NCI-H2081 (cell line): Measurements from ENCODE around the gene RAB17.
"Not testable (repeated sequence)": the region's sequence is repeated elsewhere in the genome, so short reads cannot be mapped to it uniquely, and the experiment has no call there.

Experiments used
- DNase-seq, 2 experiments: peaks; one replicate each; lab custom pipeline; 2025; lab: John Stamatoyannopoulos, UW

Gene RAB17

DNA sequence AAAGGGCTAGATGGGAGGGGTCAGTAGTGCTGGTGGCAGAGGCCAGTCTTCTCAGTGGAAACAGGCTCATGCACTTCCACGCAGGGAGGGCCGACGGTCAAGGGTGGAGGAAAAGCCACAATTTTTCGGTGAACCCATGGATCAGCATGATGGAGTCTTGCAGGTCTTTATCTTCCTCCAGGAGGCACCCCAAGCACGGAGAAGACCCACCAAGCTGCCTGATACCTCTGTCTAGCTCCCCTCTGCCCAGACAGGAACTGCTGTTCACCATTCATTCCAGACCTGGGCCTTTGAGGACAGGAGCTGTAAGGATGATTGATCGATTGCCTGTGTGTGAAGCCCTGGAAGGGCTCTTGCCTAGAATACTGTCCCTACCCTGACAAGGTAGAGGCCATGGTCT lies 34.0 kb upstream of the RAB17 start:
- DNase-seq = no peak

GRCh38 chr2:237623428-237624403 lies 33.2 kb upstream of the RAB17 start:
- no peak for DNase-seq

GRCh38 chr2:237618449-237618848 lies 27.9 kb upstream of the RAB17 start:
- no peak for DNase-seq

- DNase-seq = no peak
These were observed 27.1 kb upstream of the RAB17 start for GRCh38 chr2:237617587-237617982.

GRCh38 chr2:237616734-237617586 lies 26.4 kb upstream of the RAB17 start:
- DNase-seq = no peak

DNA sequence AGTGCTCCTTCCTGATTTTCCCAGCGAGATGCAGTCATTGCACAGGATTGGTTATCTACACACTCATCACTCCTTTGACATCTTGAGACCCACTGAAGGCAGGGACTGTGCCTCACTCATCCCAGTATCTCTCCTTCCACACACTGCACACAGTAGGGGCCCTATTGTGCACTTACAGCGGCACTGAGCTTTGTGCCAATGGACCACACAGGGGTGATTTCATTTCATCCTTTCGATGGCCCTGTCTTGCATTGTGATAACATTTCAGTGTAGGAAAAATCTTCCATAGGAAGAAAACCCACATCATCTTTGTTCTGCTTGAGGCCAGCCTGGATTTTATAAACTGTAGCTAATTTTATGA lies 25.8 kb upstream of the RAB17 start:
- no peak for DNase-seq

DNA sequence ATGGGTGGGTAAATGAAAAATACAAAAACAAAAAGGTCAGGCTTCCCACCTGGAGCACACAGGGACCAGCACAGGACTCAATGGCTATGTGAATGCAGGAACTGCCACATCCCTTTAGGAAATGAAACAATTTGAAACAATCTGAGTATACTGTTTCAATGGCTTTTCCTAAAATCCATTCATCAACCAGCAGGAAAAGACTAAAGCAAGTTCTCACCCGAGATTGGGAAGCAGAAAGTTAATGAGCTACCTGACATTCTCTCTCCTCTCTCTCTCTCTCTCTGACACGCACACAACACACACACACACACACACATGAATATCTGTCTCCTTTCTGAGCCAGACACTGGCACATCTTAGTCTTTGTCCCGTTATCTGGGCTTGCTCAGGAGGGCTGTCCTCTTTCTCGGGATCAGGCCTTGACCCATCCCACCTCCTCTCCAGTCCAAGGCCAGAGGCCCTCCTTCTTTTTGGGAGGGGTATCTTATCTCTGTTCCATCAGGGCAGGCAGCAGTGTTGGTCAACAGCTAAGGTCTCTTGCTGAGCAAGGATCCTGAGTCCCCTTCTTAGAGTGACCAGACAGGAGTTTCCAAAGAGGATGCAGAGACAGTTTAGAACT lies 25.2 kb upstream of the RAB17 start:
- no peak for DNase-seq

- no peak for DNase-seq
These were observed 23.7 kb upstream of the RAB17 start for GRCh38 chr2:237614151-237614720.

DNA sequence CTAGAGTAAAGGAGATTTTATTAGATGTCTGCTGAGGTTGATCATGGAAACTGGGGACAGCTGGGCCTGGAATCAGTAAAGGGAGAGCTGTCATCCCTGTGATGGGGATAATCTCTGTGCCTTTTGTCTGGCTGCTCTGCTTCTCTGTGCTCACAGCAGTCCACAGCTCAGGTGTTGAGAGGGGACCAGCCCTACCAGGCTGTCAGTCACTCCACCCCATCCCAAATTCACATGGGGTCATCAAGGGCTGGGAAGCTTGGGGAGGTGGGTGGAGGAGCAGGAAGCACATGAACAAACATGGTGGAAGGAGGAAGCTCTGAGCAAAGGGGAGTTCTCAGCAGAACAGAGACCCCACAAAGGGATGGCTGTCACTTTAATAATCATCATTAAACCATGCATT lies 23.1 kb upstream of the RAB17 start:
- no peak for DNase-seq

GRCh38 chr2:237612527-237613357 lies 22.2 kb upstream of the RAB17 start:
- no peak for DNase-seq

GRCh38 chr2:237606522-237606921 lies 16.0 kb upstream of the RAB17 start:
- not testable (repeated sequence) for DNase-seq

DNA sequence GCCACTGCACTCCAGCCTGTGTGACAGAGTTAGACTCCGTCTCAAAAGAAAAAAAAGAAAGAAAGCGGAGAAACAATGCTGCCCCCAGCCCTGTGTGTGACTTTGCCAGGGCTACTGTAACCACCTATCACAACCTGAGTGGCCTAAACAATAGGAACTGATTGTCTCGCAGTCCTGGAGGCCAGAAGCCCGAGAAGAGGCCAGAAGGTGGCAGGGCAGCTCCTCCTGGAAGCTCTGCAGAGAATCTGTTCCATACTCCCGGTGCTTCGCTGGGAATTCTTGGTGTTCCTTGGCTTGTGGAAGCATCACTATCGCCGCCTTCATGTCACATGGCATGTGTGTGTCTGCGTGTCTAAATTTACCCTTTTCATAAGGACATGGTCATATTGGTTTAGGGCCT lies 14.4 kb upstream of the RAB17 start:
- DNase-seq = no peak

DNA sequence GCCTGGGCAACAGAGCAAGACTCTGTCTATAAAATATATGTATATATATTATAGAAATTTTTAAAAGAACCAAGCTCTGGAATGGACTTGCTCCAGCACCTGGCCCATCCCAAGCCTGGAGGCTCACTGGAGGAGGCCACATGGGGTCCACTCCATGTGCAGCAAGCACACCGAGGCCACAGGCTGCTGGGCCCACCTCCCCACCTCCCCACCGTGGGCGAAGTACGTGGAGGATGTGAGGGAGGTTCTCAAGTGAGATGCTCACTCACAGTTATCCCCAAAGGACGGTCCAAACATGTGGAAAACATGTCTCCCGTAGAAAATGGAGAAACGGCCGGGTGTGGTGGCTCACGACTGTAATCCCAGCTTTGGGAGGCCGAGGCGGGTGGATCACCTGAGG lies 13.9 kb upstream of the RAB17 start:
- DNase-seq = no peak

DNA sequence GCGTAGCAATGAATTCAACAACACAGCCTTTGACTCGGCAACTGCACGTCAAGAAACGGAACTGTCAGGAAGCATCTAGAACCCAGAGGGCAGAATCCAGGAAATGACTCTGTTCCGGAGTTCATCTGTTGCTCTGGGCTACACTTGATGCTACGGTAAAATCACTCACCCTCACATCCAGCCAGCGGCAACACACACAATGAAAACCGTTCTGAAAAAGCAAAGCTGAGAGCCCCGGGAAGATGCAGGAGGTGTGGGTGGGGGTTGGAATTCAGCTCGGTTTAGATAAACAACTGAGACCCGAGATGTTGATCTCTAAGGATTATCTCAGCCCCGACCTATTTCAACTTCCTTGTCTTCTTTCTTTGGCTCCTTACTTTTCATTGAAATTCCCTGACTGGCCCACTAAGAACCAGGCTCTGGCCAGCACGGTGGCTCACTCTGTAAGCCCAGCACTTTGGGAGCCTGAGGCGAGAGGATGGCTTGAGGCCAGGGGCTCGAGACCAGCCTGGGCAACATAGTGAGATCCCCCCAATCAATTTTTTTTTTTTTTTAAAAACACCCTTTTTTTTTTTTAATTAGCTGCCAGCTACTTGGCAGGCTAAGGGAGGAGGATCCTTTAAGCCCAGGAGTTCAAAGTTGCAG lies 13.3 kb upstream of the RAB17 start:
- no peak for DNase-seq

- no peak for DNase-seq
These were observed 12.6 kb upstream of the RAB17 start for GRCh38 chr2:237603049-237603717.

- no peak for DNase-seq
These were observed 11.9 kb upstream of the RAB17 start for GRCh38 chr2:237602409-237602808.

DNA sequence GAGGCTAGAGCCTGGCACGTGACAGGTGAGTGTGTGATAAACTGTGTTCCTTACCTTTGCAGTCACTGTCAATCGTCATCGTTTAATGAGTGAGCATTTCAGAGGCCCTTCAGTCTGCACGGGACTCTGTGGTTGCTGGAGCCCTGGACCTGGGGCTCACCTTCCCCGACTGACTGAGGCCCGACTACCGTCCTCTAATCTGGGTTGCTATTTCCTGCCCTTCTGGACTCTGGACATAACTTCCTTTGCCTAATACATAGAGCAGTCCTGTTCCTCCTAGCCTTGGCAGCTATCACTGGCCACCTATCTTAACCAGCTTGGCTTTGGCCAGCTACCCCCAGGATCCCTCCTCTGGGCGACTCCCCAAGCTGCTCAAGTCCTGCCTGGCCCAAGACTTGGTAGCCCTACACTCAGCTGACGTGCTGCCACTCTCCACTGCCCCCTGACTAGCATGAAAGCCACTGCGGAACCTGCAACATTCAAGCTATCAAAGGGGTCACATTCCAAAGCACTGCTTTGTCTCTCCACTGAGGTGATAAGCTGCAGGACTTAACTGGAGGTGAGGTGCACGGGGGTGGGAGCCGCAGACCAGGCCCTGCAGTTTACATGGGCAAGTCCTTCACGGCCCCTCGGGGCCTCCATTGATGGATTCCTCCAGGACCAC lies 11.1 kb upstream of the RAB17 start:
- DNase-seq = no peak

DNA sequence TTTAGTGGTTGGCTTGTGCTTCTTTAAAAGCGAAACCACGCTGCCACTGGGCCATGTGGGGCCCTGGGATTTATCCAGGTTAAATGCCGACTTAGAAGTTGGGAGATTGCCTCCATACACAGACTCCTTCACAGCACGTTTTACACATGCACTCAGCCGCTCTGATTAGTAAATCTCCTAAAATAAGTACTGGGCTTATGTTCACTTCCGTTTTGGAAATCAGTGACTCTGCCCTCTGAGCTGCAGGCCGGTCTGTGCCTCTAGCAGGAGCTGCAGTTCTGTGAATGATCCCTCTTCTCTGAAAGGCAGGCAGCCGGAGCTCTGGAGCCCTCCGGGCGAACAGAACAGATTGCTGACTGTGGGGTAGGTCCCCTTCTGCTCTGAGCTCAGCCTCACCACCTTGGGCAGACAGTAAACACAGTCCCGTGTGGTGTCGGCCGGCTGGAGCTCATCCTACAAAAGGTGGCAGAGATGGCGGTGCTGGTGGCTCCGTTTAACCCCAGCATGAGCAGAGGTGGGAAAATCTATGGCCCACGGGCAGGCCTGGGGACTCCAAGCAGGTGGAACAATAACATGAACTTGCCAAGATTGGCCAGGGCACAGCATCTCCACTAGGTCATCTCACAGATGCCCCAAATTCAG lies 9.8 kb upstream of the RAB17 start:
- no peak for DNase-seq

DNA sequence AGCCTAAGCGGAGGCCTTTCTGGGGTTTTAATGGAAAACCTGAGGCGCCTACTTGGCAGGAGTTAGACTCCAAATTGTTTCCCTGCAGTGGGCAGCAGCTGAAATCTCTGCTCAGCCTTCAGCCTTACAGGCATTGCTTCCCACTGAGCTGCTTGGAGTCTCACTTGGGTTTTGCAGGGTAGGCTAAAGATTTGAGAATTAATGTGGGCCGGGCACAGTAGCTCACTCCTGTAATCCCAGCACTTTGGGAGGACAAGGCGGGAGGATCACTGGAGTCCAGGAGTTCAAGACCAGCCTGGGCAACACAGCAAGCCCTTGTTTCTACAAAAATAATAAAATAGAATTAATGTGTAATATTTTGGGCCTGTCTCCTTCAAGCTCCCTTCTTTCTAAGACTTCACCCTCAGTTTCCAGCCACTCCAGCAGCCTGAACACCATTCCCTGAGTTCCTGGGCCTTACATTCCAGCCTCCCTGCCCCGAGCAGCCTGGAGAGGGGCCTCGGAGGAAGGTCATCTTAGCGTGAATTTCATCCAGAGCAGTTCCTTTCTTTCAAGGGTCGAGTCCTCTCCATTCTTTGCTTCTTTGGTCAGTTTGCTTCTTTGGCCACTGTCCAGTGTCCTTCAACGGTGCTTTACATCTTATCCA lies 9.1 kb upstream of the RAB17 start:
- DNase-seq = no peak
